Nephron progenitor cell (in vitro differentiated cells): Measurements from ENCODE around the gene WSB1.
"Not testable (repeated sequence)": the region's sequence is repeated elsewhere in the genome, so short reads cannot be mapped to it uniquely, and the experiment has no call there.

Source experiments
- DNase-seq: peaks from one replicate; pipeline ENCODE4 v3.0.0; 2021
- H3K27ac Mint-ChIP-seq: 2 replicates; pipeline ENCODE4 v1.8.0; 2021; ENCODE audit warnings: mild to moderate bottlenecking, moderate library complexity, mixed read lengths
- H3K27me3 Mint-ChIP-seq: 2 replicates; pipeline ENCODE4 v1.8.0; 2021; ENCODE audit warnings: mild to moderate bottlenecking, low read depth, mixed read lengths; ENCODE audit not compliant: poor library complexity
- H3K36me3 Mint-ChIP-seq: 2 replicates; pipeline ENCODE4 v1.8.0; 2021; ENCODE audit warnings: low read depth, mixed read lengths
- H3K4me1 Mint-ChIP-seq: 2 replicates; pipeline ENCODE4 v1.8.0; 2021; ENCODE audit warnings: mixed read lengths
- H3K4me3 Mint-ChIP-seq: 2 replicates; pipeline ENCODE4 v1.8.0; 2021; ENCODE audit warnings: mild to moderate bottlenecking, moderate library complexity, mixed read lengths
- H3K9me3 Mint-ChIP-seq: 2 replicates; pipeline ENCODE4 v1.8.0; 2021; ENCODE audit warnings: mild to moderate bottlenecking, moderate library complexity, mixed read lengths
- TF ChIP-seq, protein P1 (sequence below): fragments of 200-600 bp; sonication (generic); IDR thresholded peaks from 2 replicates; pipeline ENCODE4 v1.5.0; 2021; ENCODE audit warnings: antibody characterized with exemption

WSB1 gene

DNA sequence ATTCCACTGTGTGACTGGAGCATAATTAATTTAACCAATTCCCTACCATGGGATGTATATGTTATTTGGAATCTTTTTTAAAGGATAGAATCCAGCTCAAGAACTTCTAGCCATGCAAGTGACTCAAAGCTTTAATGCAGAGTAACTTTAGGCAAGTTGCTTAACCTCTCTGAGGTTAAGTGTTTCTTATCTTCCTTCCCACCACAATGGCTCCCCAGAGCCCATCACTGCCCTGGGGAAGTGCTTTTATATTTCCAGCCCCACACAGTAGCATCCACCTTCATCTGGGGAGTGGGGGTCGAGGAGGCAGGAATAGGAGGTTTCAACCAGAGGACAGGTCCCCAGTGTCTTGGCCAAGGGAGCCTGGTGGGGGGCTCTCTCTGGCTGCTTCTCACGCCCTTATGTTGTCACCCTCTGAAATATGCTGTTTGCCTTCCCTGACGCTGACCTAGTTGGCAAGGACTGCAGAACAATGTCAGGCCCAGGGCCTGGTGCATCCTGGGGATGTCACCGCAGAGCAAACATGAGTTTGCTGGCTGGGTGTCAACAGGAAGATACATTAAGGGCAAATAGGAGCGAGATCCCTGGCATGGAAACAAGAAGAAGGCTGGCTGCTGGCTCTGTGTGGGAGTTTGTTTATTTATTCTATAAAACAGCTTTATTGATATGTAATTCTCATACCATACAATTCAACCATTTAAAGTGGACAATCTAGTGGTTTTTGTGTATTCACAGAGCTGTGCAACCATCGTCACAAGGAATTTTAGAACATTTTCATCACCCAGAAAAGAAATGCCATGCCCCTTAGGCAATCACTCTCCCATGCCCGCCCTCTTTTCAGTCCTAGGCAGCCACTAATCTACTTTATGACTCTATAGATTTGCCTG lies 46.6 kb upstream of the WSB1 start:
- Mint-ChIP-seq H3K27ac (no peak overlapping the region), H3K27me3 (peaks cover 44% of the 10 kb centered on the region), H3K4me1 (peaks cover 18% of the 10 kb centered on the region), H3K4me3 (no peak overlapping the region), H3K36me3 (no peaks in the 10 kb centered on the region), H3K9me3 (peaks cover 6% of the 10 kb centered on the region)
- TF ChIP-seq, protein P1, sequence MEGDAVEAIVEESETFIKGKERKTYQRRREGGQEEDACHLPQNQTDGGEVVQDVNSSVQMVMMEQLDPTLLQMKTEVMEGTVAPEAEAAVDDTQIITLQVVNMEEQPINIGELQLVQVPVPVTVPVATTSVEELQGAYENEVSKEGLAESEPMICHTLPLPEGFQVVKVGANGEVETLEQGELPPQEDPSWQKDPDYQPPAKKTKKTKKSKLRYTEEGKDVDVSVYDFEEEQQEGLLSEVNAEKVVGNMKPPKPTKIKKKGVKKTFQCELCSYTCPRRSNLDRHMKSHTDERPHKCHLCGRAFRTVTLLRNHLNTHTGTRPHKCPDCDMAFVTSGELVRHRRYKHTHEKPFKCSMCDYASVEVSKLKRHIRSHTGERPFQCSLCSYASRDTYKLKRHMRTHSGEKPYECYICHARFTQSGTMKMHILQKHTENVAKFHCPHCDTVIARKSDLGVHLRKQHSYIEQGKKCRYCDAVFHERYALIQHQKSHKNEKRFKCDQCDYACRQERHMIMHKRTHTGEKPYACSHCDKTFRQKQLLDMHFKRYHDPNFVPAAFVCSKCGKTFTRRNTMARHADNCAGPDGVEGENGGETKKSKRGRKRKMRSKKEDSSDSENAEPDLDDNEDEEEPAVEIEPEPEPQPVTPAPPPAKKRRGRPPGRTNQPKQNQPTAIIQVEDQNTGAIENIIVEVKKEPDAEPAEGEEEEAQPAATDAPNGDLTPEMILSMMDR, result no peak
- no peak for DNase-seq

DNA sequence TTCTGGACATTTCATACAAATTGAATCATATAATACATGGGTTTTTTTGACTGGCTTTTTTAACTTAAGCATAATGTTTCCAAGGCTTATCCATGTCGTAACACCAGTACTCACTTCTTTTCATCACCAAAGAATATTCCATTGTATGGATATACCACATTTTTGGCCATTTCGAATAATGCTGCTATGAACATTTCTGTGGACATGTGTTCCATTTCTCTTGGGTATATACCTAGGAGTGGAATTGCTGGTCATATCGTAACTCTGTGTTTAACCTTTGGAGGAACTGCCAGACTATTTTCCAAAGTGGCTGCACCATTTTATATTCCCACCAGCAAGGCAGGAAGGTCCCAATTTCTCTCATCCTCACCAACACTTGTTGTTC lies 46.0 kb upstream of the WSB1 start:
- H3K4me1 Mint-ChIP-seq, result peaks cover 18% of the 10 kb centered on the region
- peaks cover 50% of the 10 kb centered on the region for H3K27me3 Mint-ChIP-seq
- no peak overlapping the region for H3K27ac Mint-ChIP-seq
- no peak for DNase-seq
- TF ChIP-seq, protein P1, result no peak
- no peaks in the 10 kb centered on the region for H3K36me3 Mint-ChIP-seq
- H3K4me3 Mint-ChIP-seq, result no peak overlapping the region
- H3K9me3 Mint-ChIP-seq, result peaks cover 11% of the 10 kb centered on the region

- not testable (repeated sequence) for H3K4me3 Mint-ChIP-seq, DNase-seq, H3K4me1 Mint-ChIP-seq, H3K27ac Mint-ChIP-seq, H3K36me3 Mint-ChIP-seq
- Mint-ChIP-seq H3K9me3 (peaks cover 17% of the 10 kb centered on the region), H3K27me3 (peaks cover 49% of the 10 kb centered on the region)
These were observed 43.1 kb upstream of the WSB1 start for GRCh38 chr17:27250791-27251190.

DNA sequence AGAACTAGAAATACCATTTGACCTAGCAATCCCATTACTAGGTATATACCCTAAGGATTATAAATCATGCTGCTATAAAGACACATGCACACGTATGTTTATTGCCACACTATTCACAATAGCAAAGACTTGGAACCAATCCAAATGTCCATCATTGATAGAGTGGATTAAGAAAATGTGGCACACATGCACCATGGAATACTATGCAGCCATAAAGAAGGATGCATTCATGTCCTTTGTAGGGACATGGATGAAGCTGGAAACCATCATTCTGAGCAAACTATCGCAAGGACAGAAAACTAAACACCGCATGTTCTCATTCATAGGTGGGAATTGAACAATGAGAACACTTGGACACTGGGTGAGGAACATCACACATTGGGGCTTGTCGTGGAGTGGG lies 39.1 kb upstream of the WSB1 start:
- H3K27ac Mint-ChIP-seq, H3K36me3 Mint-ChIP-seq, DNase-seq, H3K4me1 Mint-ChIP-seq, H3K4me3 Mint-ChIP-seq: not testable (repeated sequence)
- H3K9me3 Mint-ChIP-seq, result peaks cover 17% of the 10 kb centered on the region
- peaks cover 33% of the 10 kb centered on the region for H3K27me3 Mint-ChIP-seq

- Mint-ChIP-seq H3K36me3 (no peaks in the 10 kb centered on the region), H3K27me3 (peaks cover 20% of the 10 kb centered on the region), H3K4me3 (no peak overlapping the region), H3K27ac (no peak overlapping the region), H3K4me1 (no peaks in the 10 kb centered on the region), H3K9me3 (peaks cover 17% of the 10 kb centered on the region)
- DNase-seq, result no peak
- TF ChIP-seq, protein P1, result no peak
These were observed 37.5 kb upstream of the WSB1 start for GRCh38 chr17:27256225-27257030.

DNA sequence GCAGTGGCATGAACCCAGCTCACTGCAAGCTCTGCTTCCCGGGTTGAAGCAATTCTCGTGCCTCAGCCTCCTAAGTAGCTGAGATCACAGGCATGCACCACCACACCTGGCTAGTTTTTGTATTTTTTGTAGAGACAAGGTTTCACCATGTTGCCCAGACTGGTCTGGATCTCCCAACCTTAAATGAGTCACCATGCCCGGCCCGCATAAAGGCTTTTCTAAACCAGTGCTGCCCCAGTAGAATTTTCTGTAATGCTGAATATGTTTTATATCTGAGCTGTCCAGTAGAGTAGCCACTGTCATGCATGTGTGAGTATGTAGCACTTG lies 36.9 kb upstream of the WSB1 start:
- no peaks in the 10 kb centered on the region for H3K4me1 Mint-ChIP-seq
- peak overlapping the region; percentile 22 for H3K27ac Mint-ChIP-seq
- peaks cover 15% of the 10 kb centered on the region for H3K27me3 Mint-ChIP-seq
- no peak for DNase-seq
- no peak overlapping the region for H3K4me3 Mint-ChIP-seq
- H3K9me3 Mint-ChIP-seq, result peaks cover 13% of the 10 kb centered on the region
- TF ChIP-seq, protein P1, result no peak
- H3K36me3 Mint-ChIP-seq, result no peaks in the 10 kb centered on the region
